OCI-LY7 (cell line): ENCODE measurements around the gene EPS8L2. TPM values are rescaled to one million over a fixed set of nuclear protein-coding genes. Genes with fewer than 3 reads are reported as not detected.
"Not testable (repeated sequence)": the region's sequence is repeated elsewhere in the genome, so short reads cannot be mapped to it uniquely, and the experiment has no call there.

Experiments used
- BruUV-seq: library from RNA; stranded (reverse); fragments of 400-500 nt; replicated peaks from 2 replicates; lab custom pipeline; 2021; lab: Mats Ljungman, UMichigan
- CTCF ChIA-PET: fragments of 300-600 bp; sonication (Branson Sonifier 250); formaldehyde crosslinking; loops from one replicate; lab custom pipeline; 2022; ENCODE audit warnings: antibody characterized with exemption; ENCODE audit not compliant: unreplicated experiment; lab: Charles Lee
- POLR2A ChIA-PET: fragments of 300-600 bp; sonication (Branson Sonifier 250); formaldehyde crosslinking; loops from one replicate; lab custom pipeline; 2022; ENCODE audit warnings: antibody characterized with exemption; lab: Charles Lee
- DNase-seq: peaks from one replicate; pipeline ENCODE4 v3.0.0-alpha.2; 2015; ENCODE audit warnings: low spot score
- H2AFZ ChIP-seq: fragments of 200-600 bp; sonication (generic), shearing (Covaris generic); 2 replicates; pipeline ENCODE4 v1.6.1; 2014; ENCODE audit warnings: mild to moderate bottlenecking, antibody characterized with exemption, low read length, moderate library complexity
- H3K27ac ChIP-seq: fragments of 200-600 bp; sonication (generic); 2 replicates; pipeline ENCODE4 v1.5.1; 2014; ENCODE audit warnings: mixed run types, low read depth, mild to moderate bottlenecking, moderate library complexity, low read length, inconsistent platforms; ENCODE audit not compliant: poor library complexity, severe bottlenecking
- H3K36me3 ChIP-seq: fragments of 200-600 bp; sonication (generic); 2 replicates; pipeline ENCODE4 v1.6.1; 2014; ENCODE audit warnings: mild to moderate bottlenecking, antibody characterized with exemption, low read length, moderate library complexity, mixed read lengths; ENCODE audit not compliant: insufficient read depth
- H3K4me1 ChIP-seq: fragments of 200-600 bp; sonication (generic); 2 replicates; pipeline ENCODE4 v1.5.1; 2014; ENCODE audit warnings: mild to moderate bottlenecking, low read length; ENCODE audit not compliant: insufficient read depth, poor library complexity, severe bottlenecking
- H3K4me2 ChIP-seq: fragments of 200-600 bp; sonication (generic); 2 replicates; pipeline ENCODE4 v1.6.1; 2014; ENCODE audit warnings: mild to moderate bottlenecking, low read length
- H3K4me3 ChIP-seq: fragments of 200-600 bp; sonication (generic); 2 replicates; pipeline ENCODE4 v1.5.1; 2014; ENCODE audit warnings: mild to moderate bottlenecking, low read depth, low read length; ENCODE audit not compliant: poor library complexity, severe bottlenecking
- H3K79me2 ChIP-seq: fragments of 200-600 bp; sonication (generic); 2 replicates; pipeline ENCODE4 v1.6.1; 2016; ENCODE audit warnings: low read depth, mild to moderate bottlenecking, low read length, moderate library complexity, mixed read lengths; ENCODE audit not compliant: insufficient read depth
- H3K9me2 ChIP-seq: fragments of 200-600 bp; sonication (generic); 2 replicates; pipeline ENCODE4 v1.6.1; 2016; ENCODE audit warnings: mild to moderate bottlenecking, low read length, mixed read lengths; ENCODE audit not compliant: insufficient read depth
- H3K9me3 ChIP-seq: fragments of 200-600 bp; sonication (generic); 2 replicates; pipeline ENCODE4 v1.6.1; 2014; ENCODE audit warnings: mild to moderate bottlenecking, mixed run types, low read length, mixed read lengths
- H4K20me1 ChIP-seq: fragments of 200-600 bp; sonication (generic); 2 replicates; pipeline ENCODE4 v1.6.1; 2014; ENCODE audit warnings: mild to moderate bottlenecking, antibody characterized with exemption, low read length, moderate library complexity, mixed read lengths; ENCODE audit not compliant: insufficient read depth
- EZH2phosphoT487 ChIP-seq: fragments of 200-600 bp; sonication (generic); IDR thresholded peaks from 2 replicates; pipeline ENCODE4 v1.6.1; 2018; ENCODE audit warnings: low read depth, borderline replicate concordance, mild to moderate bottlenecking, mixed run types, antibody characterized with exemption, low read length, moderate library complexity, mixed read lengths
- intact Hi-C: fragments of 100-400 bp; cut with micrococcal nuclease; formaldehyde crosslinking; loops from one replicate; pipeline ENCODE4 v1.10.0; 2022; ENCODE audit not compliant: unreplicated experiment
- total RNA-seq, 2 experiments: library from RNA; depleted of rRNA in 1 of 2; stranded (reverse); fragments of >200 nt in 1 of 2; shearing (Covaris generic) in 1 of 2; gene quantifications; 2 replicates each; pipeline ENCODE4 v1.2.3, GENCODE V29; 2014 to 2022
- TF ChIP-seq, protein P1 (sequence below): fragments of 200-600 bp; sonication (generic); conservative IDR thresholded peaks from 2 replicates; pipeline ENCODE4 v1.5.1; 2014; ENCODE audit warnings: mild to moderate bottlenecking, antibody characterized with exemption, low read length, moderate library complexity, mixed read lengths

The EPS8L2 gene
- total RNA-seq, 2 experiments from 2014 or later = 3.8 to 7.1 TPM

GRCh38 chr11:737366-737765, 31.3 kb downstream of the EPS8L2 start:
- Histone ChIP-seq H4K20me1 (no peaks in the 10 kb centered on the region), H3K79me2 (no peaks in the 10 kb centered on the region), H3K27ac (no peak overlapping the region), H3K4me1 (no peaks in the 10 kb centered on the region), H3K36me3 (no peaks in the 10 kb centered on the region), H3K9me2 (no peaks in the 10 kb centered on the region), H3K4me3 (no peak overlapping the region), H3K4me2 (no peak overlapping the region), H2AFZ (no peak overlapping the region), H3K9me3 (no peaks in the 10 kb centered on the region)
- no TSS peak for BruUV-seq
- TF ChIP-seq, protein P1, sequence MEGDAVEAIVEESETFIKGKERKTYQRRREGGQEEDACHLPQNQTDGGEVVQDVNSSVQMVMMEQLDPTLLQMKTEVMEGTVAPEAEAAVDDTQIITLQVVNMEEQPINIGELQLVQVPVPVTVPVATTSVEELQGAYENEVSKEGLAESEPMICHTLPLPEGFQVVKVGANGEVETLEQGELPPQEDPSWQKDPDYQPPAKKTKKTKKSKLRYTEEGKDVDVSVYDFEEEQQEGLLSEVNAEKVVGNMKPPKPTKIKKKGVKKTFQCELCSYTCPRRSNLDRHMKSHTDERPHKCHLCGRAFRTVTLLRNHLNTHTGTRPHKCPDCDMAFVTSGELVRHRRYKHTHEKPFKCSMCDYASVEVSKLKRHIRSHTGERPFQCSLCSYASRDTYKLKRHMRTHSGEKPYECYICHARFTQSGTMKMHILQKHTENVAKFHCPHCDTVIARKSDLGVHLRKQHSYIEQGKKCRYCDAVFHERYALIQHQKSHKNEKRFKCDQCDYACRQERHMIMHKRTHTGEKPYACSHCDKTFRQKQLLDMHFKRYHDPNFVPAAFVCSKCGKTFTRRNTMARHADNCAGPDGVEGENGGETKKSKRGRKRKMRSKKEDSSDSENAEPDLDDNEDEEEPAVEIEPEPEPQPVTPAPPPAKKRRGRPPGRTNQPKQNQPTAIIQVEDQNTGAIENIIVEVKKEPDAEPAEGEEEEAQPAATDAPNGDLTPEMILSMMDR = no peak
- no peak for TF ChIP-seq EZH2phosphoT487
- intact Hi-C loops = no loop called here
- POLR2A ChIA-PET = no interaction called here
- DNase-seq = no peak
- CTCF ChIA-PET = no interaction called here

DNA sequence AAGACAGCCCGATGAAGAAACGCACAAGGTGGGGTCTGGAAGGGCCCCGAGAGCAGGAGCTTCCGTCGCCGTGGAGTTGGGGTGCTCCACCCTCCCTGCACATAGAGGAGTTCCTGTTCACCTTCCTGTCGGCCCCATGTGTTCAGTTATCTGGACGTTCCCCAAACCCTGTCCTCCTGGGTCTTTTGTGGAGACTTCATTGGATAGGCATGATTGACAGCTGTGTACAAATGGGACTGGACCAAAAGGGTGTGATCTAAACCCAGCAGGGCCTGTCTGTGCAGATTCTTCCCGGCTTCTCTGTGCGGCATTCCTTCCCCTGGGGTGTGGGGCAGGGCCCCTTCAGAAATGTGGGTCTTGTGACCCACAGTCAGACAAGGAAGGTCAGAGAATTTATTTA, 31.9 kb downstream of the EPS8L2 start:
- POLR2A ChIA-PET, H3K4me3 ChIP-seq, H2AFZ ChIP-seq, CTCF ChIA-PET, H3K9me3 ChIP-seq, DNase-seq, H3K4me1 ChIP-seq, intact Hi-C loops, H3K27ac ChIP-seq, H3K4me2 ChIP-seq, H3K79me2 ChIP-seq, H3K36me3 ChIP-seq, H3K9me2 ChIP-seq, BruUV-seq, H4K20me1 ChIP-seq: not testable (repeated sequence)

DNA sequence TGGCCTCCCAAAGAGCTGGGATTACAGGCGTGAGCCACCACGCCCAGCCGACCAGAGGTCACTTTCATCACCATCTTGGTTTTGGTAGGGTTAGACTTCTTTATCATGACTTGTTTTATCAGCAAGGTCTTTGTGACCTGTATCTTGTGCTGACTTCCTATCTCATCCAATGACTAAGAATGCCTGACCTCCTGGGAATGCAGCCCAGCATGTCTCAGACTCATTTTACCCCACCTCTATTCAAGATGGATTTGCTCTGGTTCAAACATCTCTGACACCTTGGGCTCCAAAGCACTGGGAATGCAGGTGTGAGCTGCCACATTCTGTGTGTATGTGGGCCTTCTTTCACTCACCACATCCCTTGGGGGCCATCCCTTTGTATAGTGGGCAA, 36.1 kb downstream of the EPS8L2 start:
- no TSS peak for BruUV-seq
- intact Hi-C loops = no loop called here
- H3K9me3 ChIP-seq = no peaks in the 10 kb centered on the region
- H3K4me3 ChIP-seq = no peak overlapping the region
- ChIA-PET CTCF (no interaction called here), POLR2A (no interaction called here)
- no peaks in the 10 kb centered on the region for H3K36me3 ChIP-seq
- no peaks in the 10 kb centered on the region for H4K20me1 ChIP-seq
- no peaks in the 10 kb centered on the region for H3K79me2 ChIP-seq
- no peak overlapping the region for H3K27ac ChIP-seq
- H2AFZ ChIP-seq = no peak overlapping the region
- no peak overlapping the region for H3K4me2 ChIP-seq
- no peak for TF ChIP-seq EZH2phosphoT487
- TF ChIP-seq, protein P1 = no peak
- no peaks in the 10 kb centered on the region for H3K9me2 ChIP-seq
- peaks cover 8% of the 10 kb centered on the region for H3K4me1 ChIP-seq
- no peak for DNase-seq
